Measurements from ENCODE around the gene DDIT4L. TPM values are rescaled to one million over a fixed set of nuclear protein-coding genes. Genes with fewer than 3 reads are reported as not detected.

The DDIT4L gene
- total and polyA plus RNA-seq, 2 donors (not counting 1 experiment from before 2014, with no cell fraction given), result not detected

GRCh38 chr4:100187781-100188180 lies 2.5 kb downstream of the DDIT4L start:
- no peak overlapping the region for H3K27ac Mint-ChIP-seq
- Histone ChIP-seq H3K4me1 (ENCODE audit: control insufficient read depth in 2 of 2, insufficient read depth in 2 of 2, low read length in 2 of 2) (peaks cover 15 to 17% of the 10 kb centered on the region in 2 donors), H3K4me3 (ENCODE audit: control extremely low read depth in 1 of 5, extremely low read depth in 1 of 5, insufficient read depth in 1 of 5, low read depth in 2 of 5, low read length in 4 of 5) (no peak overlapping the region), H2AFZ (ENCODE audit: insufficient read depth, low read depth, low read length, poor library complexity, severe bottlenecking) (no peak overlapping the region), H3K27ac (ENCODE audit: low read length in 2 of 2) (no peak overlapping the region), H3K27me3 (replicated peaks in 1 of 4; ENCODE audit: control extremely low read depth in 1 of 4, control insufficient read depth in 3 of 4, insufficient read depth in 4 of 4, low read length in 3 of 4) (peaks cover 0 to 34% (median 24%) of the 10 kb centered on the region in 4 experiments), H3K9ac (ENCODE audit: low read length) (no peak overlapping the region), H3K79me2 (ENCODE audit: control insufficient read depth, insufficient read depth, low read length) (no peaks in the 10 kb centered on the region), H4K20me1 (ENCODE audit: control insufficient read depth, insufficient read depth, low read length, poor library complexity, severe bottlenecking) (no peaks in the 10 kb centered on the region), H3K36me3 (replicated peaks in 1 of 2; ENCODE audit: control extremely low read depth in 1 of 2, control insufficient read depth in 1 of 2, extremely low read depth in 1 of 2, insufficient read depth in 2 of 2, low read length in 1 of 2) (no peaks in the 10 kb centered on the region), H3K4me2 (replicated peaks; ENCODE audit: low read depth, low read length, poor library complexity, severe bottlenecking) (no peak overlapping the region), H3K9me3 (ENCODE audit: control extremely low read depth in 1 of 3, control insufficient read depth in 2 of 3, insufficient read depth in 1 of 3, low read length in 2 of 3) (no peaks in the 10 kb centered on the region)
- ATAC-seq (ENCODE audit: low read depth) (no peak), DNase-seq (no peak)
- no peak overlapping the region for H3K4me3 Mint-ChIP-seq
- peaks cover 35% of the 10 kb centered on the region for H3K27me3 Mint-ChIP-seq
- no peaks in the 10 kb centered on the region for H3K9me3 Mint-ChIP-seq (ENCODE audit: insufficient read depth)
- POLR2A ChIA-PET, result no interaction called here
- peaks cover 14% of the 10 kb centered on the region for H3K4me1 Mint-ChIP-seq
- intact Hi-C loops (cut with micrococcal nuclease), result no loop called here
- CTCF ChIA-PET, result interaction anchor here (1.6 kb wide), 1 partner anchor 95 kb away, joined by 4 read pairs; no protein-coding TSS in a partner anchor
- TF ChIP-seq EZH2 (IDR thresholded peaks at IDR 0.05; ENCODE audit: borderline replicate concordance, insufficient read depth, low read depth, low read length, poor library complexity, severe bottlenecking) (no peak), CTCF (IDR thresholded peaks at IDR 0.05) (no peak)
- WGBS (ENCODE audit: insufficient coverage), result 97% methylated on average over 7 of the region's 9 CpGs

DNA sequence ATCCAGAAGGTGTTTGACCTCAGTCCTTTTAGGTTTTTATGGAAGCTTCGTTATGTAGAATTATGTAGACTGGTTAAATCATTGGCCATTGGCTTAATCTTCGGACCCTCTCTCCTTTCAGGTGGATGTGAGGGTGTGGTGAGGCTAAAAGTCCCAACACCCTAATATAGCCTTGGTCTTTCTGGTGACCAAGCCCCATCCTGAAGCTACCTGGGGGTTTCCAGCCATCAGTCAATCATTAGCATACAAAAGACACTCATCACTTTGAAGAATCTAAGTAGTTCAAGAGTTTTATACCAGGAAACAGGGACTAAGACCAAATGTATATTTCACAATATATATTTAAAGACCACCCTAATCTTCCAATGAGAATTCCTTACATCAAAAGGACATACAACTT lies 5.5 kb downstream of the DDIT4L start:
- H2AFZ ChIP-seq (ENCODE audit: insufficient read depth, low read depth, low read length, poor library complexity, severe bottlenecking), result no peak overlapping the region
- ChIA-PET POLR2A (no interaction called here), CTCF (no interaction called here)
- Mint-ChIP-seq H3K27ac (no peak overlapping the region), H3K9me3 (ENCODE audit: insufficient read depth) (no peaks in the 10 kb centered on the region), H3K27me3 (peaks cover 24% of the 10 kb centered on the region), H3K4me3 (no peak overlapping the region), H3K4me1 (peaks cover 6% of the 10 kb centered on the region)
- H3K4me2 ChIP-seq (replicated peaks; ENCODE audit: low read depth, low read length, poor library complexity, severe bottlenecking), result no peak overlapping the region
- TF ChIP-seq CTCF (IDR thresholded peaks at IDR 0.05) (no peak), EZH2 (IDR thresholded peaks at IDR 0.05; ENCODE audit: borderline replicate concordance, insufficient read depth, low read depth, low read length, poor library complexity, severe bottlenecking) (no peak)
- H3K9ac ChIP-seq (ENCODE audit: low read length), result no peak overlapping the region
- H3K27ac ChIP-seq (ENCODE audit: low read length in 2 of 2), result no peak overlapping the region
- no peaks in the 10 kb centered on the region for H3K9me3 ChIP-seq (ENCODE audit: control extremely low read depth in 1 of 3, control insufficient read depth in 2 of 3, insufficient read depth in 1 of 3, low read length in 2 of 3)
- no peaks in the 10 kb centered on the region for H3K36me3 ChIP-seq (replicated peaks in 1 of 2; ENCODE audit: control extremely low read depth in 1 of 2, control insufficient read depth in 1 of 2, extremely low read depth in 1 of 2, insufficient read depth in 2 of 2, low read length in 1 of 2)
- peaks cover 3 to 7% of the 10 kb centered on the region in 2 donors for H3K4me1 ChIP-seq (ENCODE audit: control insufficient read depth in 2 of 2, insufficient read depth in 2 of 2, low read length in 2 of 2)
- WGBS (ENCODE audit: insufficient coverage), result no CpG with 5 or more reads among the region's 2 CpGs
- ATAC-seq (ENCODE audit: low read depth) (no peak), DNase-seq (no peak)
- H3K27me3 ChIP-seq (replicated peaks in 1 of 4; ENCODE audit: control extremely low read depth in 1 of 4, control insufficient read depth in 3 of 4, insufficient read depth in 4 of 4, low read length in 3 of 4), result peaks cover 0 to 15% (median 13%) of the 10 kb centered on the region in 4 experiments
- no peaks in the 10 kb centered on the region for H3K79me2 ChIP-seq (ENCODE audit: control insufficient read depth, insufficient read depth, low read length)
- H3K4me3 ChIP-seq (ENCODE audit: control extremely low read depth in 1 of 5, extremely low read depth in 1 of 5, insufficient read depth in 1 of 5, low read depth in 2 of 5, low read length in 4 of 5), result no peak overlapping the region
- no peaks in the 10 kb centered on the region for H4K20me1 ChIP-seq (ENCODE audit: control insufficient read depth, insufficient read depth, low read length, poor library complexity, severe bottlenecking)
- intact Hi-C loops (cut with micrococcal nuclease), result no loop called here

Data from B cell (primary cell).